Liver (tissue), 9 donors: ENCODE results near the gene S100A1. TPM values are rescaled to one million over a fixed set of nuclear protein-coding genes. Genes with fewer than 3 reads are reported as not detected.

Source experiments
- DNase-seq: peaks from one replicate; pipeline ENCODE4 v3.0.0-alpha.2; 2017; ENCODE audit warnings: low spot score
- H3K27ac ChIP-seq, 2 donors: one replicate each; pipeline ENCODE4 v1.7.0; 2013; ENCODE audit warnings: inconsistent platforms in 2 of 2, low read length in 2 of 2, control low read depth in 1 of 2, low read depth in 1 of 2, mild to moderate bottlenecking in 1 of 2
- H3K27me3 ChIP-seq, 4 donors: one replicate each; pipeline versions ENCODE4 v1.6.1 to v1.7.0; 2013; ENCODE audit warnings: low read length in 3 of 4, inconsistent platforms in 1 of 4, mild to moderate bottlenecking in 1 of 4, moderate library complexity in 1 of 4; ENCODE audit not compliant: control insufficient read depth in 4 of 4, insufficient read depth in 4 of 4
- H3K36me3 ChIP-seq, 4 donors: one replicate each; pipeline versions ENCODE4 v1.6.1 to v1.7.0; 2013; ENCODE audit warnings: low read length in 3 of 4, mild to moderate bottlenecking in 3 of 4, low read depth in 1 of 4, moderate library complexity in 1 of 4; ENCODE audit not compliant: control insufficient read depth in 4 of 4, insufficient read depth in 3 of 4
- H3K4me1 ChIP-seq, 4 donors: one replicate each; pipeline versions ENCODE4 v1.6.1 to v1.7.0; 2013; ENCODE audit warnings: low read length in 3 of 4, mild to moderate bottlenecking in 3 of 4, moderate library complexity in 1 of 4; ENCODE audit not compliant: control insufficient read depth in 4 of 4, insufficient read depth in 4 of 4
- H3K4me3 ChIP-seq, 3 donors: one replicate each; pipeline versions ENCODE4 v1.6.1 to v1.7.0; 2013; ENCODE audit warnings: low read length in 3 of 3, control low read depth in 1 of 3, low read depth in 1 of 3, mild to moderate bottlenecking in 1 of 3
- H3K9ac ChIP-seq, 2 donors: one replicate each; pipeline ENCODE4 v1.7.0; 2013; ENCODE audit warnings: low read length in 2 of 2, mild to moderate bottlenecking in 2 of 2, moderate library complexity in 2 of 2, control low read depth in 1 of 2, low read depth in 1 of 2
- H3K9me3 ChIP-seq, 4 donors: one replicate each; pipeline versions ENCODE4 v1.6.1 to v1.7.0; 2013; ENCODE audit warnings: low read length in 3 of 4; ENCODE audit not compliant: control insufficient read depth in 4 of 4
- ATF3 ChIP-seq: IDR thresholded peaks from 2 replicates; pipeline ENCODE4 v1.6.1; 2016; ENCODE audit warnings: antibody characterized with exemption
- CTCF ChIP-seq: fragments of 150-350 bp; IDR thresholded peaks from 2 replicates; pipeline ENCODE4 v1.5.1; 2017; ENCODE audit warnings: improper control_type of control experiment, low read depth, low read length; ENCODE audit not compliant: missing input control
- EGR1 ChIP-seq, 2 donors: IDR thresholded peaks; 2 replicates each; pipeline ENCODE4 v1.6.1; 2016 to 2018; ENCODE audit warnings: antibody characterized with exemption in 2 of 2, low read depth in 2 of 2
- FOXA1 ChIP-seq: IDR thresholded peaks from 2 replicates; pipeline ENCODE4 v1.6.1; 2016; ENCODE audit warnings: antibody characterized with exemption
- FOXA2 ChIP-seq: IDR thresholded peaks from 2 replicates; pipeline ENCODE4 v1.6.1; 2016; ENCODE audit warnings: antibody characterized with exemption
- GABPA ChIP-seq, 2 donors: IDR thresholded peaks in 1 of 2; conservative IDR thresholded peaks in 1 of 2; 2 replicates each; pipeline ENCODE4 v1.6.1; 2016; ENCODE audit warnings: antibody characterized with exemption in 2 of 2, mild to moderate bottlenecking in 1 of 2, moderate library complexity in 1 of 2
- HNF4A ChIP-seq, 2 donors: conservative IDR thresholded peaks; 2 replicates each; pipeline ENCODE4 v1.6.1; 2016; ENCODE audit warnings: antibody characterized with exemption in 2 of 2, mild to moderate bottlenecking in 2 of 2
- HNF4G ChIP-seq: IDR thresholded peaks from 2 replicates; pipeline ENCODE4 v1.6.1; 2016; ENCODE audit warnings: antibody characterized with exemption
- JUND ChIP-seq, 2 donors: IDR thresholded peaks; 2 replicates each; pipeline ENCODE4 v1.6.1; 2016; ENCODE audit warnings: antibody characterized with exemption in 2 of 2
- NR2F2 ChIP-seq: IDR thresholded peaks from 2 replicates; pipeline ENCODE4 v1.6.1; 2016; ENCODE audit warnings: antibody characterized with exemption
- RAD21 ChIP-seq, 2 donors: IDR thresholded peaks; 2 replicates each; pipeline ENCODE4 v1.6.1; 2016; ENCODE audit warnings: antibody characterized with exemption in 2 of 2, mild to moderate bottlenecking in 2 of 2
- RXRA ChIP-seq, 2 donors: IDR thresholded peaks; 2 replicates each; pipeline ENCODE4 v1.6.1; 2017 to 2018; ENCODE audit warnings: antibody characterized with exemption in 2 of 2, mild to moderate bottlenecking in 1 of 2
- SP1 ChIP-seq: IDR thresholded peaks from 2 replicates; pipeline ENCODE4 v1.6.1; 2018; ENCODE audit warnings: antibody characterized with exemption, mild to moderate bottlenecking
- TAF1 ChIP-seq: conservative IDR thresholded peaks from 2 replicates; pipeline ENCODE4 v1.6.1; 2016; ENCODE audit warnings: antibody characterized with exemption, mild to moderate bottlenecking
- YY1 ChIP-seq: IDR thresholded peaks from 2 replicates; pipeline ENCODE4 v1.6.1; 2016; ENCODE audit warnings: antibody characterized with exemption, mild to moderate bottlenecking
- ZBTB33 ChIP-seq: IDR thresholded peaks from 2 replicates; pipeline ENCODE4 v1.6.1; 2016; ENCODE audit warnings: antibody characterized with exemption
- WGBS: extraction: QIAGEN DNeasy Blood & Tissue Kit; methylation state at CpG from one replicate; pipeline ENCODE4 v1.1.7; 2013; 5-methylcytosine and 5-hydroxymethylcytosine counted together
- polyA plus RNA-seq, 2 donors: library from polyadenylated mRNA; stranded (reverse) in 1 of 2; unstranded in 1 of 2; fragments of 200-250 nt in 1 of 2; fragments of >200 nt in 1 of 2; fragmentation: Nextera tagmentation in 1 of 2; extraction: Ambion mirVana in 1 of 2; gene quantifications; one replicate each; pipeline versions ENCODE4 v1.2.1 to v1.2.3, GENCODE V29; 2013 to 2015
- total RNA-seq, 2 donors: library from RNA; depleted of rRNA; stranded (reverse); fragments of >200 nt; gene quantifications; one replicate each; pipeline ENCODE4 v1.2.3, GENCODE V29; 2014
- donor health status: healthy.
- donor health status: healthy.
- donor health status: healthy.
- donor health status: healthy.
- donor health status: healthy.

S100A1 gene
- total and polyA plus RNA-seq, 4 donors: 0.21 to 0.33 (median 0.29) TPM

- TF ChIP-seq FOXA2 (peak; percentile 38), NR2F2 (peak; percentile 36), ZBTB33 (peak; percentile 69), SP1 (peak; percentile 75), YY1 (peak; percentile 100)
These were observed 5.8 kb downstream of the S100A1 start, which contains the start of gene CHTOP (continued) for GRCh38 chr1:153633754-153634665.

GRCh38 chr1:153635872-153636271, 7.6 kb downstream of the S100A1 start:
- H3K36me3 ChIP-seq: peaks cover 11 to 39% (median 31%) of the 10 kb centered on the region in 4 donors
- no peak for DNase-seq
- TF ChIP-seq HNF4A (conservative IDR thresholded peaks at IDR 0.05): no peak
- TF ChIP-seq JUND (IDR thresholded peaks at IDR 0.05): no peak
- no peak for TF ChIP-seq HNF4G
- no peak for TF ChIP-seq GABPA (IDR thresholded peaks at IDR 0.05 in 1 of 2, conservative IDR thresholded peaks at IDR 0.05 in 1 of 2)
- TF ChIP-seq EGR1 (IDR thresholded peaks at IDR 0.05; ENCODE audit: low read depth in 2 of 2): no peak
- no peak for TF ChIP-seq YY1
- no peak for TF ChIP-seq TAF1
- no peak for TF ChIP-seq ZBTB33
- no peak for TF ChIP-seq RAD21 (IDR thresholded peaks at IDR 0.05)
- no peak for TF ChIP-seq ATF3
- TF ChIP-seq FOXA1: no peak
- no peak for TF ChIP-seq NR2F2
- H3K27ac ChIP-seq: no peak overlapping the region
- 91% methylated on average over 7 of the region's 7 CpGs for WGBS
- no peak overlapping the region for H3K9ac ChIP-seq
- peaks cover 13 to 30% (median 16%) of the 10 kb centered on the region in 4 donors for H3K4me1 ChIP-seq
- H3K27me3 ChIP-seq: no peaks in the 10 kb centered on the region
- no peak overlapping the region for H3K4me3 ChIP-seq
- H3K9me3 ChIP-seq: no peaks in the 10 kb centered on the region

- Histone ChIP-seq H3K9me3 (no peaks in the 10 kb centered on the region), H3K9ac (no peak overlapping the region), H3K4me1 (peaks cover 12 to 28% (median 13%) of the 10 kb centered on the region in 4 donors), H3K27ac (no peak overlapping the region), H3K4me3 (no peak overlapping the region), H3K36me3 (peaks cover 11 to 43% (median 35%) of the 10 kb centered on the region in 4 donors), H3K27me3 (no peaks in the 10 kb centered on the region)
- no peak for DNase-seq
- 96% methylated on average over 9 of the region's 9 CpGs for WGBS
- TF ChIP-seq FOXA2 (no peak), YY1 (no peak), ZBTB33 (no peak), FOXA1 (no peak), SP1 (no peak), EGR1 (IDR thresholded peaks at IDR 0.05; ENCODE audit: low read depth in 2 of 2) (no peak), CTCF (no peak), ATF3 (no peak), RXRA (IDR thresholded peaks at IDR 0.05) (no peak), HNF4A (conservative IDR thresholded peaks at IDR 0.05) (no peak)
These were observed 8.1 kb downstream of the S100A1 start for GRCh38 chr1:153636312-153636711.
